HepG2 (cell line): ENCODE measurements around the gene AGRN. TPM values are rescaled to one million over a fixed set of nuclear protein-coding genes. Genes with fewer than 3 reads are reported as not detected.
A peak's percentile ranks its signal among the peaks of the same experiment; 100 is the strongest.

Source experiments
- AGO1 ChIP-seq: fragments of 200-400 bp; formaldehyde crosslinking; IDR thresholded peaks from 2 replicates; pipeline ENCODE4 v1.6.1; 2017; ENCODE audit warnings: mild to moderate bottlenecking, low read depth, low read length, moderate library complexity; ENCODE audit not compliant: poor library complexity, severe bottlenecking
- CCDC6 ChIP-seq: sonication (generic); formaldehyde crosslinking; IDR thresholded peaks from 2 replicates; pipeline ENCODE4 v1.8.1; 2022; ENCODE audit warnings: mild to moderate bottlenecking, missing genetic modification reagents, moderate library complexity
- NFE2L2 ChIP-seq: fragments of 150-350 bp; IDR thresholded peaks from 2 replicates; pipeline ENCODE4 v1.6.1; 2014; ENCODE audit warnings: low read length
- PHF20 ChIP-seq: sonication (generic); formaldehyde crosslinking; IDR thresholded peaks from 2 replicates; pipeline ENCODE4 v1.5.0; 2020; ENCODE audit warnings: mild to moderate bottlenecking, missing genetic modification reagents
- SALL1 ChIP-seq: sonication (generic); formaldehyde crosslinking; IDR thresholded peaks from 2 replicates; pipeline ENCODE4 v1.8.0; 2022; ENCODE audit warnings: mild to moderate bottlenecking, missing genetic modification reagents
- SRY ChIP-seq: sonication (generic); formaldehyde crosslinking; IDR thresholded peaks from 2 replicates; pipeline ENCODE4 v1.8.0; 2022; ENCODE audit warnings: mild to moderate bottlenecking, missing genetic modification reagents
- THAP11 ChIP-seq: IDR thresholded peaks from 2 replicates; pipeline ENCODE4 v1.6.1; 2016; ENCODE audit warnings: missing biosample characterization, missing genetic modification reagents
- ZNF367 ChIP-seq: sonication (generic); formaldehyde crosslinking; IDR thresholded peaks from 2 replicates; pipeline ENCODE4 v1.4.0; 2020; ENCODE audit warnings: missing genetic modification reagents, borderline replicate concordance
- ZNF615 ChIP-seq: sonication (generic); formaldehyde crosslinking; IDR thresholded peaks from 2 replicates; pipeline ENCODE4 v1.5.0; 2020; ENCODE audit warnings: mild to moderate bottlenecking, missing genetic modification reagents, borderline replicate concordance
- polyA plus RNA-seq, 8 experiments: library from polyadenylated mRNA; depleted of rRNA in 3 of 8; stranded (reverse) in 7 of 8; unstranded in 1 of 8; fragments of >200 nt; fragmentation: Illumina TruSeq in 4 of 8; extraction: Trizol in 4 of 8; gene quantifications; 2 replicates each; pipeline versions ENCODE4 v1.2.1 to v1.2.3, GENCODE V29; 2011 to 2016; ENCODE audit warnings: low read depth in 4 of 8, missing spikeins in 1 of 8, mixed read lengths in 1 of 8; ENCODE audit not compliant: insufficient read depth in 1 of 8
- total RNA-seq, 5 experiments: library from RNA; depleted of rRNA; stranded (reverse); fragments of >200 nt; fragmentation: Illumina TruSeq; extraction: Trizol; gene quantifications; 2 replicates each; pipeline ENCODE4 v1.2.3, GENCODE V29; 2016; ENCODE audit warnings: low read depth in 1 of 5
- TF ChIP-seq, protein P1 (sequence below): IDR thresholded peaks from 2 replicates; pipeline ENCODE4 v1.6.1; 2016; ENCODE audit warnings: low read depth, missing genetic modification reagents, missing compliant biosample characterization
- TF ChIP-seq, protein P2 (sequence below): sonication (generic); formaldehyde crosslinking; conservative IDR thresholded peaks from 2 replicates; pipeline ENCODE4 v1.8.0; 2022; ENCODE audit warnings: missing genetic modification reagents
- TF ChIP-seq, protein P3 (sequence below): sonication (generic); formaldehyde crosslinking; IDR thresholded peaks from 2 replicates; pipeline ENCODE4 v1.4.0; 2020; ENCODE audit warnings: missing genetic modification reagents, low read depth, mild to moderate bottlenecking, borderline replicate concordance
- TF ChIP-seq, protein P4 (sequence below): sonication (generic); formaldehyde crosslinking; IDR thresholded peaks from 2 replicates; pipeline ENCODE4 v1.5.0; 2020; ENCODE audit warnings: mild to moderate bottlenecking, missing genetic modification reagents
- TF ChIP-seq, protein P5 (sequence below): sonication (generic); formaldehyde crosslinking; IDR thresholded peaks from 2 replicates; pipeline ENCODE4 v1.8.1; 2023; ENCODE audit warnings: mild to moderate bottlenecking, moderate library complexity, missing genetic modification reagents

The AGRN gene
- total and polyA plus RNA-seq, 2 of the 13 experiments (the other 11 are each of a cell fraction or from before 2014, with no cell fraction given): 29.8 to 65.2 TPM

DNA sequence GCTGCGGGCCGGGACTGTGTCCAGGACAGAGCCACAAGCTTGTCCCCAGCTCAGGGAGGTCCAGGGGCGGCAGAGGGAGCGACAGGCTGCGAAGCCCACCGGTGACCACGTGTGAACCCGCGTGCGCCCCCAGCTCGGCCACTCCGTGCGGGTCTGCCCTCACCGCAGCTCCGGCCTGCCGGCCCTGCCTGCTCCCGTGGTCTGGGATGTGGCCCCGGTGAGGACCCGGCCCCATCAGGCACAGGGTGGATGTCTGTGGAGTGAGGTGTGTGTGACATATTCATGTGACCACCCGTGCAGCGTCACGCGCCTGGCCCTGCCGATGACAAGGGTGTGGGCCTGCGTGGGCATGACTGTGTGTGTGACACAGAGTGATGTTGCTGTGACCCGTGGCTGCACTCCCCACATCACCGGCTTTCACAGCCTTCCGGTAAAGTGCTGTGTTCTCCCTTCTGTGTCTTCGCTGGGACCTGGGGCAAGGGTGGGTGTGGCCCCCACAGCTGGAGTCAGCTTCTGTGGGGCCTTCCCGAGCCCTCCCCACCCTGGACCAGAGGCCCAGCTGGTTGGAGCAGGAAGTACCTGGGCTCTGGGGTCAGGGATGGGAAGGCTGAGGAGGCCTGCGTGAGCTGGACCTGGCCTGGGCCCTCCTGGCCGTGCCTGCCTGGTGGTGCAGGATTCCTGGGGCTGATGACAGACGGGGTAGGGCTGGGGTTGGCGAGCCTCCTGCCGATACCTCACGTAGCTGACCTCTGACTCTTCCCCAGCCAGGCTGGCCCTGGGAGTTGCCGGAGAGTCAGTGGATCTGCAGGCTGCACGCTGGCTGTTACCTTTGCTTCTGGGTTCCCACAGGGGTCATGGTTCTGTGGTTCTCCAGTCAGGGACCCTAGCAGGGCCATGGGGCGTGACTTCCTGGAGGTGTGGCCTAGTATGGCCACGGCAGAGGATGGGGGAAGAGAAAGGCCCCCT, 50.1 kb downstream of the AGRN start (continued):
- TF ChIP-seq AGO1: no peak
- TF ChIP-seq, protein P1, sequence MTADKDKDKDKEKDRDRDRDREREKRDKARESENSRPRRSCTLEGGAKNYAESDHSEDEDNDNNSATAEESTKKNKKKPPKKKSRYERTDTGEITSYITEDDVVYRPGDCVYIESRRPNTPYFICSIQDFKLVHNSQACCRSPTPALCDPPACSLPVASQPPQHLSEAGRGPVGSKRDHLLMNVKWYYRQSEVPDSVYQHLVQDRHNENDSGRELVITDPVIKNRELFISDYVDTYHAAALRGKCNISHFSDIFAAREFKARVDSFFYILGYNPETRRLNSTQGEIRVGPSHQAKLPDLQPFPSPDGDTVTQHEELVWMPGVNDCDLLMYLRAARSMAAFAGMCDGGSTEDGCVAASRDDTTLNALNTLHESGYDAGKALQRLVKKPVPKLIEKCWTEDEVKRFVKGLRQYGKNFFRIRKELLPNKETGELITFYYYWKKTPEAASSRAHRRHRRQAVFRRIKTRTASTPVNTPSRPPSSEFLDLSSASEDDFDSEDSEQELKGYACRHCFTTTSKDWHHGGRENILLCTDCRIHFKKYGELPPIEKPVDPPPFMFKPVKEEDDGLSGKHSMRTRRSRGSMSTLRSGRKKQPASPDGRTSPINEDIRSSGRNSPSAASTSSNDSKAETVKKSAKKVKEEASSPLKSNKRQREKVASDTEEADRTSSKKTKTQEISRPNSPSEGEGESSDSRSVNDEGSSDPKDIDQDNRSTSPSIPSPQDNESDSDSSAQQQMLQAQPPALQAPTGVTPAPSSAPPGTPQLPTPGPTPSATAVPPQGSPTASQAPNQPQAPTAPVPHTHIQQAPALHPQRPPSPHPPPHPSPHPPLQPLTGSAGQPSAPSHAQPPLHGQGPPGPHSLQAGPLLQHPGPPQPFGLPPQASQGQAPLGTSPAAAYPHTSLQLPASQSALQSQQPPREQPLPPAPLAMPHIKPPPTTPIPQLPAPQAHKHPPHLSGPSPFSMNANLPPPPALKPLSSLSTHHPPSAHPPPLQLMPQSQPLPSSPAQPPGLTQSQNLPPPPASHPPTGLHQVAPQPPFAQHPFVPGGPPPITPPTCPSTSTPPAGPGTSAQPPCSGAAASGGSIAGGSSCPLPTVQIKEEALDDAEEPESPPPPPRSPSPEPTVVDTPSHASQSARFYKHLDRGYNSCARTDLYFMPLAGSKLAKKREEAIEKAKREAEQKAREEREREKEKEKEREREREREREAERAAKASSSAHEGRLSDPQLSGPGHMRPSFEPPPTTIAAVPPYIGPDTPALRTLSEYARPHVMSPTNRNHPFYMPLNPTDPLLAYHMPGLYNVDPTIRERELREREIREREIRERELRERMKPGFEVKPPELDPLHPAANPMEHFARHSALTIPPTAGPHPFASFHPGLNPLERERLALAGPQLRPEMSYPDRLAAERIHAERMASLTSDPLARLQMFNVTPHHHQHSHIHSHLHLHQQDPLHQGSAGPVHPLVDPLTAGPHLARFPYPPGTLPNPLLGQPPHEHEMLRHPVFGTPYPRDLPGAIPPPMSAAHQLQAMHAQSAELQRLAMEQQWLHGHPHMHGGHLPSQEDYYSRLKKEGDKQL (CRISPR knock-in tag): no peak
- TF ChIP-seq, protein P2, sequence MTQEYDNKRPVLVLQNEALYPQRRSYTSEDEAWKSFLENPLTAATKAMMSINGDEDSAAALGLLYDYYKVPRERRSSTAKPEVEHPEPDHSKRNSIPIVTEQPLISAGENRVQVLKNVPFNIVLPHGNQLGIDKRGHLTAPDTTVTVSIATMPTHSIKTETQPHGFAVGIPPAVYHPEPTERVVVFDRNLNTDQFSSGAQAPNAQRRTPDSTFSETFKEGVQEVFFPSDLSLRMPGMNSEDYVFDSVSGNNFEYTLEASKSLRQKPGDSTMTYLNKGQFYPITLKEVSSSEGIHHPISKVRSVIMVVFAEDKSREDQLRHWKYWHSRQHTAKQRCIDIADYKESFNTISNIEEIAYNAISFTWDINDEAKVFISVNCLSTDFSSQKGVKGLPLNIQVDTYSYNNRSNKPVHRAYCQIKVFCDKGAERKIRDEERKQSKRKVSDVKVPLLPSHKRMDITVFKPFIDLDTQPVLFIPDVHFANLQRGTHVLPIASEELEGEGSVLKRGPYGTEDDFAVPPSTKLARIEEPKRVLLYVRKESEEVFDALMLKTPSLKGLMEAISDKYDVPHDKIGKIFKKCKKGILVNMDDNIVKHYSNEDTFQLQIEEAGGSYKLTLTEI (CRISPR knock-in tag): no peak
- no peak for TF ChIP-seq ZNF367 (CRISPR knock-in tag)
- TF ChIP-seq ZNF615 (CRISPR knock-in tag): no peak
- no peak for TF ChIP-seq PHF20 (CRISPR knock-in tag)
- TF ChIP-seq, protein P3, sequence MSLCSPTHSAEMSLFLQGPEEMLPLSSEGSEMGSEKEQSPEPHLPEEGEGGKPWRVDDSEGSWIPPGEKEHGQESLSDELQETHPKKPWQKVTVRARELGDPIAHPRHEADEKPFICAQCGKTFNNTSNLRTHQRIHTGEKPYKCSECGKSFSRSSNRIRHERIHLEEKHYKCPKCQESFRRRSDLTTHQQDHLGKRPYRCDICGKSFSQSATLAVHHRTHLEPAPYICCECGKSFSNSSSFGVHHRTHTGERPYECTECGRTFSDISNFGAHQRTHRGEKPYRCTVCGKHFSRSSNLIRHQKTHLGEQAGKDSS (CRISPR knock-in tag): 0 out of 2 replicates have a peak, but pooled peaks have one; percentile 45
- TF ChIP-seq, protein P4, sequence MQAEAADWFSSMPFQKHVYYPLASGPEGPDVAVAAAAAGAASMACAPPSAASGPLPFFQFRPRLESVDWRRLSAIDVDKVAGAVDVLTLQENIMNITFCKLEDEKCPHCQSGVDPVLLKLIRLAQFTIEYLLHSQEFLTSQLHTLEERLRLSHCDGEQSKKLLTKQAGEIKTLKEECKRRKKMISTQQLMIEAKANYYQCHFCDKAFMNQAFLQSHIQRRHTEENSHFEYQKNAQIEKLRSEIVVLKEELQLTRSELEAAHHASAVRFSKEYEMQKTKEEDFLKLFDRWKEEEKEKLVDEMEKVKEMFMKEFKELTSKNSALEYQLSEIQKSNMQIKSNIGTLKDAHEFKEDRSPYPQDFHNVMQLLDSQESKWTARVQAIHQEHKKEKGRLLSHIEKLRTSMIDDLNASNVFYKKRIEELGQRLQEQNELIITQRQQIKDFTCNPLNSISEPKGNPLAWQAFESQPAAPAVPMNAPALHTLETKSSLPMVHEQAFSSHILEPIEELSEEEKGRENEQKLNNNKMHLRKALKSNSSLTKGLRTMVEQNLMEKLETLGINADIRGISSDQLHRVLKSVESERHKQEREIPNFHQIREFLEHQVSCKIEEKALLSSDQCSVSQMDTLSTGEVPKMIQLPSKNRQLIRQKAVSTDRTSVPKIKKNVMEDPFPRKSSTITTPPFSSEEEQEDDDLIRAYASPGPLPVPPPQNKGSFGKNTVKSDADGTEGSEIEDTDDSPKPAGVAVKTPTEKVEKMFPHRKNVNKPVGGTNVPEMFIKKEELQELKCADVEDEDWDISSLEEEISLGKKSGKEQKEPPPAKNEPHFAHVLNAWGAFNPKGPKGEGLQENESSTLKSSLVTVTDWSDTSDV (CRISPR knock-in tag): 0 out of 2 replicates have a peak, but pooled peaks have one; percentile 11
- no peak for TF ChIP-seq CCDC6 (CRISPR knock-in tag)
- TF ChIP-seq, protein P5, sequence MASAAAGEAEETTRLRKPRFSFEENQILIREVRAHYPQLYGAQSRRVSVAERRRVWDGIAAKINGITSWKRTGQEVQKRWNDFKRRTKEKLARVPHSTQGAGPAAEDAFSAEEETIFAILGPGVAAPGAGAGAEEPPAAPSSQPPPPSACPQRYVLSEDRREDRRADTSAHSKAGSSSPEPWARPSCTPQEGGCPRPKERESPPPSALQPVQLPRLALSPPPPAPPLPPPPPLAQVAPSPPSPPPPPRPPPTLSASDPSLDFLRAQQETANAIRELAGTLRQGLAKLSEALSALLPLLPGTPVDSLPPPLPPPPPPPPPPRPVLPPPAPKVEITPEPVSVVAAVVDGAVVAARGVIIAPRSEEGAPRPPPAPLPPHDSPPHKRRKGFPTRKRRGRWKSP (CRISPR knock-in tag): no peak; the same call in 1 of the 2 replicates
- TF ChIP-seq NFE2L2: no peak
- no peak for TF ChIP-seq SALL1 (CRISPR knock-in tag)
- no peak for TF ChIP-seq THAP11 (CRISPR knock-in tag)
- no peak for TF ChIP-seq SRY (CRISPR knock-in tag)
